Measurements from ENCODE around the gene GHR.
"Not testable (repeated sequence)": the region's sequence is repeated elsewhere in the genome, so short reads cannot be mapped to it uniquely, and the experiment has no call there.

The GHR gene

GRCh38 chr5:42642006-42642405 is 218.8 kb downstream of the GHR start:
- Histone ChIP-seq H3K36me3 (ENCODE audit: insufficient read depth, low read length) (no peaks in the 10 kb centered on the region), H3K27ac (ENCODE audit: low read depth, low read length) (no peak overlapping the region), H2AFZ (ENCODE audit: low read length, unreplicated experiment) (no peak overlapping the region), H3K79me2 (ENCODE audit: control insufficient read depth, insufficient read depth, low read length, unreplicated experiment) (no peaks in the 10 kb centered on the region), H3K4me3 (ENCODE audit: low read depth, low read length) (no peak overlapping the region), H3K4me1 (ENCODE audit: control insufficient read depth, insufficient read depth, low read length, unreplicated experiment) (peaks cover 4% of the 10 kb centered on the region), H3K27me3 (ENCODE audit: insufficient read depth, low read length) (no peaks in the 10 kb centered on the region)

- no peaks in the 10 kb centered on the region for H3K36me3 ChIP-seq (ENCODE audit: insufficient read depth, low read length)
- no peak overlapping the region for H3K27ac ChIP-seq (ENCODE audit: low read depth, low read length)
- H3K79me2 ChIP-seq (ENCODE audit: control insufficient read depth, insufficient read depth, low read length, unreplicated experiment), result no peaks in the 10 kb centered on the region
- no peak overlapping the region for H2AFZ ChIP-seq (ENCODE audit: low read length, unreplicated experiment)
- peaks cover 4% of the 10 kb centered on the region for H3K4me1 ChIP-seq (ENCODE audit: control insufficient read depth, insufficient read depth, low read length, unreplicated experiment)
- H3K4me3 ChIP-seq (ENCODE audit: low read depth, low read length), result no peak overlapping the region
- H3K27me3 ChIP-seq (ENCODE audit: insufficient read depth, low read length), result no peaks in the 10 kb centered on the region
Measured at GRCh38 chr5:42643360-42643759, 220.1 kb downstream of the GHR start.

GRCh38 chr5:42645138-42645537 is 221.9 kb downstream of the GHR start:
- Histone ChIP-seq H3K36me3 (ENCODE audit: insufficient read depth, low read length) (no peaks in the 10 kb centered on the region), H3K4me1 (ENCODE audit: control insufficient read depth, insufficient read depth, low read length, unreplicated experiment) (peaks cover 7% of the 10 kb centered on the region), H3K79me2 (ENCODE audit: control insufficient read depth, insufficient read depth, low read length, unreplicated experiment) (no peaks in the 10 kb centered on the region), H3K27ac (ENCODE audit: low read depth, low read length) (no peak overlapping the region), H3K27me3 (ENCODE audit: insufficient read depth, low read length) (no peaks in the 10 kb centered on the region), H2AFZ (ENCODE audit: low read length, unreplicated experiment) (no peak overlapping the region), H3K4me3 (ENCODE audit: low read depth, low read length) (no peak overlapping the region)

- Histone ChIP-seq H3K27me3 (ENCODE audit: insufficient read depth, low read length) (no peaks in the 10 kb centered on the region), H2AFZ (ENCODE audit: low read length, unreplicated experiment) (no peak overlapping the region), H3K36me3 (ENCODE audit: insufficient read depth, low read length) (no peaks in the 10 kb centered on the region), H3K4me3 (ENCODE audit: low read depth, low read length) (no peak overlapping the region), H3K4me1 (ENCODE audit: control insufficient read depth, insufficient read depth, low read length, unreplicated experiment) (peaks cover 7% of the 10 kb centered on the region), H3K79me2 (ENCODE audit: control insufficient read depth, insufficient read depth, low read length, unreplicated experiment) (no peaks in the 10 kb centered on the region), H3K27ac (ENCODE audit: low read depth, low read length) (no peak overlapping the region)
Measured at GRCh38 chr5:42648036-42648435, 224.8 kb downstream of the GHR start.

- H3K79me2 ChIP-seq (ENCODE audit: control insufficient read depth, insufficient read depth, low read length, unreplicated experiment), result no peaks in the 10 kb centered on the region
- no peaks in the 10 kb centered on the region for H3K36me3 ChIP-seq (ENCODE audit: insufficient read depth, low read length)
- no peak overlapping the region for H3K27ac ChIP-seq (ENCODE audit: low read depth, low read length)
- H3K4me3 ChIP-seq (ENCODE audit: low read depth, low read length), result no peak overlapping the region
- no peaks in the 10 kb centered on the region for H3K27me3 ChIP-seq (ENCODE audit: insufficient read depth, low read length)
- H3K4me1 ChIP-seq (ENCODE audit: control insufficient read depth, insufficient read depth, low read length, unreplicated experiment), result peaks cover 7% of the 10 kb centered on the region
- H2AFZ ChIP-seq (ENCODE audit: low read length, unreplicated experiment), result peak overlapping the region; percentile 15
Measured at GRCh38 chr5:42648915-42649314, 225.7 kb downstream of the GHR start.

- Histone ChIP-seq H3K4me3 (ENCODE audit: low read depth, low read length) (no peak overlapping the region), H3K79me2 (ENCODE audit: control insufficient read depth, insufficient read depth, low read length, unreplicated experiment) (no peaks in the 10 kb centered on the region), H2AFZ (ENCODE audit: low read length, unreplicated experiment) (no peak overlapping the region), H3K27ac (ENCODE audit: low read depth, low read length) (no peak overlapping the region), H3K4me1 (ENCODE audit: control insufficient read depth, insufficient read depth, low read length, unreplicated experiment) (peaks cover 3% of the 10 kb centered on the region), H3K27me3 (ENCODE audit: insufficient read depth, low read length) (no peaks in the 10 kb centered on the region), H3K36me3 (ENCODE audit: insufficient read depth, low read length) (no peaks in the 10 kb centered on the region)
Measured at GRCh38 chr5:42650084-42650483, 226.8 kb downstream of the GHR start.

- no peaks in the 10 kb centered on the region for H3K79me2 ChIP-seq (ENCODE audit: control insufficient read depth, insufficient read depth, low read length, unreplicated experiment)
- H3K27ac ChIP-seq (ENCODE audit: low read depth, low read length), result no peak overlapping the region
- H3K4me1 ChIP-seq (ENCODE audit: control insufficient read depth, insufficient read depth, low read length, unreplicated experiment), result peaks cover 3% of the 10 kb centered on the region
- no peak overlapping the region for H2AFZ ChIP-seq (ENCODE audit: low read length, unreplicated experiment)
- no peaks in the 10 kb centered on the region for H3K36me3 ChIP-seq (ENCODE audit: insufficient read depth, low read length)
- no peaks in the 10 kb centered on the region for H3K27me3 ChIP-seq (ENCODE audit: insufficient read depth, low read length)
- no peak overlapping the region for H3K4me3 ChIP-seq (ENCODE audit: low read depth, low read length)
Measured at GRCh38 chr5:42653705-42654104, 230.5 kb downstream of the GHR start.

- Histone ChIP-seq H2AFZ (ENCODE audit: low read length, unreplicated experiment) (no peak overlapping the region), H3K79me2 (ENCODE audit: control insufficient read depth, insufficient read depth, low read length, unreplicated experiment) (no peaks in the 10 kb centered on the region), H3K4me3 (ENCODE audit: low read depth, low read length) (no peak overlapping the region), H3K36me3 (ENCODE audit: insufficient read depth, low read length) (no peaks in the 10 kb centered on the region), H3K27ac (ENCODE audit: low read depth, low read length) (no peak overlapping the region), H3K27me3 (ENCODE audit: insufficient read depth, low read length) (no peaks in the 10 kb centered on the region), H3K4me1 (ENCODE audit: control insufficient read depth, insufficient read depth, low read length, unreplicated experiment) (no peaks in the 10 kb centered on the region)
Measured at GRCh38 chr5:42654645-42655044, 231.4 kb downstream of the GHR start.

GRCh38 chr5:42655982-42656650 is 232.9 kb downstream of the GHR start:
- H3K4me3 ChIP-seq (ENCODE audit: low read depth, low read length), result peak overlapping the region; percentile 66
- H3K27me3 ChIP-seq (ENCODE audit: insufficient read depth, low read length), result no peaks in the 10 kb centered on the region
- peak overlapping the region; percentile 79 for H2AFZ ChIP-seq (ENCODE audit: low read length, unreplicated experiment)
- H3K27ac ChIP-seq (ENCODE audit: low read depth, low read length), result no peak overlapping the region
- no peaks in the 10 kb centered on the region for H3K36me3 ChIP-seq (ENCODE audit: insufficient read depth, low read length)
- no peaks in the 10 kb centered on the region for H3K79me2 ChIP-seq (ENCODE audit: control insufficient read depth, insufficient read depth, low read length, unreplicated experiment)
- H3K4me1 ChIP-seq (ENCODE audit: control insufficient read depth, insufficient read depth, low read length, unreplicated experiment), result no peaks in the 10 kb centered on the region

- H3K79me2 ChIP-seq (ENCODE audit: control insufficient read depth, insufficient read depth, low read length, unreplicated experiment), result no peaks in the 10 kb centered on the region
- H3K27ac ChIP-seq (ENCODE audit: low read depth, low read length), result no peak overlapping the region
- H3K4me1 ChIP-seq (ENCODE audit: control insufficient read depth, insufficient read depth, low read length, unreplicated experiment), result no peaks in the 10 kb centered on the region
- peak overlapping the region; percentile 79 for H2AFZ ChIP-seq (ENCODE audit: low read length, unreplicated experiment)
- no peaks in the 10 kb centered on the region for H3K36me3 ChIP-seq (ENCODE audit: insufficient read depth, low read length)
- no peaks in the 10 kb centered on the region for H3K27me3 ChIP-seq (ENCODE audit: insufficient read depth, low read length)
- peak overlapping the region; percentile 66 for H3K4me3 ChIP-seq (ENCODE audit: low read depth, low read length)
Measured at GRCh38 chr5:42656651-42657015, 233.4 kb downstream of the GHR start.

- not testable (repeated sequence) for H3K36me3 ChIP-seq (ENCODE audit: insufficient read depth, low read length); H3K4me1 ChIP-seq (ENCODE audit: control insufficient read depth, insufficient read depth, low read length, unreplicated experiment); H3K27me3 ChIP-seq (ENCODE audit: insufficient read depth, low read length); H2AFZ ChIP-seq (ENCODE audit: low read length, unreplicated experiment); H3K79me2 ChIP-seq (ENCODE audit: control insufficient read depth, insufficient read depth, low read length, unreplicated experiment); H3K4me3 ChIP-seq (ENCODE audit: low read depth, low read length); H3K27ac ChIP-seq (ENCODE audit: low read depth, low read length)
Measured at GRCh38 chr5:42659869-42660268, 236.6 kb downstream of the GHR start.

Data from ACC112 (cell line).